ENCODE results near the gene PPRC1. TPM values are rescaled to one million over a fixed set of nuclear protein-coding genes. Genes with fewer than 3 reads are reported as not detected.

Gene PPRC1
- total RNA-seq, 1 donor from 2014 or later = 62.6 TPM

DNA sequence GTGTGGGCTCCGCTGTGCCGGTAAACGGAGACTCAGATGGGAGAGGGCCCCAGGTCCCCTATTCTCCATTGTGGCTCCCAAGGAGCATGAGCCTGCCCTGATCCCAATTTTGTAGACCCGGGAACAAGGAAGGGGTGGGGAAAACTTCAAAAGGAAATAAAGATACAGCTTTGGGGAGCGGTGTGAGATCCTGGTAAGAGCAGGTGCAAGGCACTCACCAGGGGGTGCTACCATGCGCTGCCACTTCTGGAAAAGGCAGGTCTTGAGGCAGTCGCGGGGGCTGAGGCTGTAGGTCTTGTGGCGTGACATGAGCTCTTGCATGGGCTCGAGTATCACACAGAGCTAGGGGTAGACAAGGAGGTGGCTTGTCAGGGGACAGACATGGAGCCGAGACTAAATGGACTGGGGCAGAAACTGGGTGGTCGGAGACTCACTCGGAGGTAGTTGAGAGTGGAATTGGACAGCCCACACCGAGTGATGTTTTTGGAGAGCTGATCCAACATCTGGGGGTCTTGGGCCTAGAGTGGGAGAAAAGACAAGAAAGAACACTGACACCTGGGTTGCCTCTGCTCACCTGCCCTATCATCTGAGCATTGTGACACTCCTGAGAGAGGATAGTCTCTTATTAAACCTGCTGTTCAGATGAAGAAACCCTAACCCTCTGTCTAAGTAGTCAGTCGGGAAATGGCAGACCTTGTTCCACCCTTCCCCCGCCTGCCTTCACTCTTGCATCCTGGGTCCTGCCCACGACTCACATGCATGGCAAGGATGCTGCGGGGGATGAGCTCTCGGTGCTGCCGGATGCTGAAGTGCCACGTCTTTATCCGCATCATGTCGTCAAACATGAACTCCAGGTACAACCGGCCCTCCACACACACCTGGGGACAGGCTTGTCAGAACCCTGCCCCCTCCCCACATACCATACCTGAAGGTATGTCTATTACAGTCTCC is 23.4 kb upstream of the PPRC1 start:
- TF ChIP-seq CTCF (IDR thresholded peaks at IDR 0.05; ENCODE audit: unreplicated experiment) = no peak
- peaks cover 26% of the 10 kb centered on the region for H3K36me3 Mint-ChIP-seq
- H3K27me3 Mint-ChIP-seq (ENCODE audit: low read depth) = no peaks in the 10 kb centered on the region
- no peak overlapping the region for H3K4me3 Mint-ChIP-seq
- peaks cover 15% of the 10 kb centered on the region for H3K4me1 Mint-ChIP-seq
- H3K27ac Mint-ChIP-seq = no peak overlapping the region
- no peak for DNase-seq (ENCODE audit: low spot score in 2 of 2, unreplicated experiment in 2 of 2)
- no peaks in the 10 kb centered on the region for H3K9me3 Mint-ChIP-seq

GRCh38 chr10:102111276-102111675 is 21.6 kb upstream of the PPRC1 start:
- H3K27ac Mint-ChIP-seq = no peak overlapping the region
- H3K27me3 Mint-ChIP-seq (ENCODE audit: low read depth) = no peaks in the 10 kb centered on the region
- no peak overlapping the region for H3K4me3 Mint-ChIP-seq
- no peak for TF ChIP-seq CTCF (IDR thresholded peaks at IDR 0.05; ENCODE audit: unreplicated experiment)
- DNase-seq (ENCODE audit: low spot score in 2 of 2, unreplicated experiment in 2 of 2) = no peak
- no peaks in the 10 kb centered on the region for H3K9me3 Mint-ChIP-seq
- H3K36me3 Mint-ChIP-seq = peaks cover 24% of the 10 kb centered on the region
- H3K4me1 Mint-ChIP-seq = peaks cover 29% of the 10 kb centered on the region

DNA sequence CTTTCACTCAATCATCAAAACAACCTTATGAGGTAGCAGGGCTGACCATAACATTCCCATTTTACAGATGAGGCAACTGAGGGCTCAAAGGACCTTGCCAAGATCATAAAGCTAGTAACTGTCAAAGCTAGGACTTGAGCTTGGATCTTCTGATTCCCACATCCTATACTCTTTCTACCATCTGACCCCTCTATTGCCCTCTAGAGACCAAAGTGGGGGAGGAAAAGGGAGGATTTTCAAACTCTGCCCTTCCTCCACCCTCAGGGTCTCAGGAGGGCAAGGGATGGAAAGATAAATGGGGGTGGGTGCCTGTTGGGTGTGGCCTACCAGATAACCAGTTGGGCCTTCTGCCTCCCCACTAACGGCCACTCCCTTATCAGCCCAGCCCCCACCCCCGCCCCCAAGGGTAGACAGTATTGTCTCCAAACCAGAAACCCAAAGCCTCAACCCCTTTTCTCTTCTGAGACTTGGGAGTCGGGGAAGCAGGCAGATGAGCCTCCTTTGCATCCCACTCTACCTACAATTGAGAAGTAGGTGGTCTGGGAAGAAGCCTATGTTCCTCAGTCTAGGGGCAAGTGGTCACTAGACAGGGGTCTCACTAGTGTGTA is 20.5 kb upstream of the PPRC1 start:
- H3K4me1 Mint-ChIP-seq = peaks cover 39% of the 10 kb centered on the region
- peak overlapping the region; percentile 90 for H3K4me3 Mint-ChIP-seq
- peak overlapping the region; percentile 82 for H3K27ac Mint-ChIP-seq
- no peak for TF ChIP-seq CTCF (IDR thresholded peaks at IDR 0.05; ENCODE audit: unreplicated experiment)
- DNase-seq (ENCODE audit: low spot score in 2 of 2, unreplicated experiment in 2 of 2) = no peak
- H3K9me3 Mint-ChIP-seq = no peaks in the 10 kb centered on the region
- no peaks in the 10 kb centered on the region for H3K27me3 Mint-ChIP-seq (ENCODE audit: low read depth)
- peaks cover 24% of the 10 kb centered on the region for H3K36me3 Mint-ChIP-seq

GRCh38 chr10:102113261-102113955 is 19.4 kb upstream of the PPRC1 start:
- H3K4me1 Mint-ChIP-seq = peaks cover 49% of the 10 kb centered on the region
- H3K27ac Mint-ChIP-seq = peak overlapping the region; percentile 82
- H3K36me3 Mint-ChIP-seq = peaks cover 20% of the 10 kb centered on the region
- no peaks in the 10 kb centered on the region for H3K9me3 Mint-ChIP-seq
- TF ChIP-seq CTCF (IDR thresholded peaks at IDR 0.05; ENCODE audit: unreplicated experiment) = no peak
- H3K4me3 Mint-ChIP-seq = peak overlapping the region; percentile 90
- no peaks in the 10 kb centered on the region for H3K27me3 Mint-ChIP-seq (ENCODE audit: low read depth)
- DNase-seq (ENCODE audit: low spot score in 2 of 2, unreplicated experiment in 2 of 2) = no peak

GRCh38 chr10:102113956-102114857 is 18.6 kb upstream of the PPRC1 start:
- Mint-ChIP-seq H3K36me3 (peaks cover 14% of the 10 kb centered on the region), H3K4me3 (peak overlapping the region; percentile 90), H3K4me1 (peaks cover 56% of the 10 kb centered on the region), H3K27me3 (ENCODE audit: low read depth) (no peaks in the 10 kb centered on the region), H3K9me3 (no peaks in the 10 kb centered on the region), H3K27ac (peak overlapping the region; percentile 95)
- DNase-seq (ENCODE audit: low spot score in 2 of 2, unreplicated experiment in 2 of 2) = no peak
- no peak for TF ChIP-seq CTCF (IDR thresholded peaks at IDR 0.05; ENCODE audit: unreplicated experiment)
